Right atrium auricular region (tissue), 2 donors: ENCODE measurements around the gene NHLRC2. TPM values are rescaled to one million over a fixed set of nuclear protein-coding genes. Genes with fewer than 3 reads are reported as not detected.

Experiments used
- DNase-seq: peaks from one replicate; pipeline ENCODE4 v3.0.0-alpha.2; 2019; ENCODE audit warnings: low spot score
- H3K27ac ChIP-seq, 2 donors: fragments of 200-600 bp; sonication (generic); 1 replicate in 1 of 2; 2 replicates in 1 of 2; pipeline ENCODE4 v1.5.1; 2016 to 2019
- H3K27me3 ChIP-seq, 2 donors: fragments of 200-600 bp; sonication (generic); one replicate each; pipeline versions ENCODE4 v1.5.1 to v1.6.0; 2017 to 2019
- H3K36me3 ChIP-seq: fragments of 200-600 bp; sonication (generic); one replicate; pipeline ENCODE4 v1.5.1; 2016
- H3K4me1 ChIP-seq, 2 donors: fragments of 200-600 bp; sonication (generic); one replicate each; pipeline versions ENCODE4 v1.5.1 to v1.6.0; 2017 to 2019
- H3K4me3 ChIP-seq, 2 donors: fragments of 200-600 bp; sonication (generic); 1 replicate in 1 of 2; 2 replicates in 1 of 2; pipeline ENCODE4 v1.5.1; 2017 to 2019; ENCODE audit warnings: mild to moderate bottlenecking in 1 of 2, moderate library complexity in 1 of 2
- H3K9me3 ChIP-seq, 2 donors: fragments of 200-600 bp; sonication (generic); one replicate each; pipeline ENCODE4 v1.5.1; 2019
- total RNA-seq, 2 donors: library from RNA; depleted of rRNA; stranded (reverse); fragments of >200 nt; gene quantifications; one replicate each; pipeline ENCODE4 v1.1.0, GENCODE V29; 2016
- TF ChIP-seq, protein P1 (sequence below), 2 donors: fragments of 200-600 bp; sonication (generic); IDR thresholded peaks; one replicate each; pipeline ENCODE4 v1.5.1; 2019; ENCODE audit warnings: antibody characterized with exemption in 2 of 2

NHLRC2 gene
- total RNA-seq, 2 donors from 2014 or later: 38.6 to 74.8 TPM

DNA sequence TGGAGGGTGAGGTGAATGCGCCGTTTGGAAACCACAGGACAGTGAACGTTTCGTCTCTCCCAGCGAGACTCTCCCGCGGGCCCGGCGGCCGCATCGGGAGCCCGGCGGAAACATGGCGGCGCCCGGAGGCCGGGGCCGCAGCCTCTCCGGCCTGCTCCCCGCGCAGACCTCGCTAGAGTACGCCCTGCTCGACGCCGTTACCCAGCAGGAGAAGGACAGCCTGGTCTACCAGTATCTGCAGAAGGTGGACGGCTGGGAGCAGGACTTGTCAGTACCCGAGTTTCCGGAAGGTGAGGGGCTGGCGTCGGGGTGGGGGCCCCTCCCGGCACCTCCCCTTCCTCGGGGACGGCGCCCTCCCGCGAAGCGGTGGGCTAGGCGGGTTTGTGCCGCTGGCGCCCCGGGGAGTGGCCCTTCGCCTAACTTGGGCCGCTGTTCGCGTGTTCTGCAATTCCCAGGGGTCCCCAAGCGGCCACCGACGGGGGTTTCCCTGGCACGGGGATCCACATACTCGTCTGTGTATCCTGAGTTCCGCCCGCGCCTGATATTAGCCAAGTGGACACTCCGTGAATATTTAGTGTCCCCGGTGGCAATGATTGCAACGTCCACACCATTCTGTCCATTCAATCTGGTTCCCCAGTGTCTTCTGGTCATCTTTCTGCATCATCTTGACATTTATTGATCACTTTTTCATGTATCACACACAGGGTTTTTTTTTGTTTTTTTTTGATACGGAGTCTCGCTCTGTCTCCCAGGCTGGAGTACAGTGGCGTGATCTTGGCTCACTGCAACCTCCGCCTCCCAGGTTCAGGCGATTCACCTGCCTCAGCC is 514 bp downstream of the NHLRC2 start:
- Histone ChIP-seq H3K9me3 (no peaks in the 10 kb centered on the region), H3K4me3 (peak overlapping the region; percentile 61 to 87), H3K27ac (peak overlapping the region; percentile 95), H3K27me3 (no peaks in the 10 kb centered on the region), H3K4me1 (peaks cover 0 to 33% of the 10 kb centered on the region in 2 donors), H3K36me3 (no peaks in the 10 kb centered on the region)
- TF ChIP-seq, protein P1, sequence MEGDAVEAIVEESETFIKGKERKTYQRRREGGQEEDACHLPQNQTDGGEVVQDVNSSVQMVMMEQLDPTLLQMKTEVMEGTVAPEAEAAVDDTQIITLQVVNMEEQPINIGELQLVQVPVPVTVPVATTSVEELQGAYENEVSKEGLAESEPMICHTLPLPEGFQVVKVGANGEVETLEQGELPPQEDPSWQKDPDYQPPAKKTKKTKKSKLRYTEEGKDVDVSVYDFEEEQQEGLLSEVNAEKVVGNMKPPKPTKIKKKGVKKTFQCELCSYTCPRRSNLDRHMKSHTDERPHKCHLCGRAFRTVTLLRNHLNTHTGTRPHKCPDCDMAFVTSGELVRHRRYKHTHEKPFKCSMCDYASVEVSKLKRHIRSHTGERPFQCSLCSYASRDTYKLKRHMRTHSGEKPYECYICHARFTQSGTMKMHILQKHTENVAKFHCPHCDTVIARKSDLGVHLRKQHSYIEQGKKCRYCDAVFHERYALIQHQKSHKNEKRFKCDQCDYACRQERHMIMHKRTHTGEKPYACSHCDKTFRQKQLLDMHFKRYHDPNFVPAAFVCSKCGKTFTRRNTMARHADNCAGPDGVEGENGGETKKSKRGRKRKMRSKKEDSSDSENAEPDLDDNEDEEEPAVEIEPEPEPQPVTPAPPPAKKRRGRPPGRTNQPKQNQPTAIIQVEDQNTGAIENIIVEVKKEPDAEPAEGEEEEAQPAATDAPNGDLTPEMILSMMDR (IDR thresholded peaks at IDR 0.05): peak in 1 of 2 donors; percentile 41
- peak; percentile 77 for DNase-seq

DNA sequence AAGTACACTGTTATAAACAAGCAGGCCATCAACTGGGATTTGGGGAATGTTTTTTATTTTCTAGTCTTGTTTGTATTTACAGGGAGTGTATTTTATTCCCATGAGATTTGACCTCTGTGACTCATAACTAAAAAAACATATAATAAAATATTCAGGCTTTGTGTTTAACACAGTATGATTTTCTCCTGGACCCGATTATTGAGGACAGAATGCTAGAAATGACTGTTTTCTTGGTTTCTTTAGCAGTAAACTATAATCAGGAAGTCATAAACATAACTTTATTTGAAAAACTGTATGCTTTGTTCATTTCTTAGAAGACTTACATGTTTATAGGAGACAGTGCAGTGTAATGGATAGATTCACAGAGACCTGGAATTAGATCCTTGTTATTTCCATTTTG is 2.1 kb downstream of the NHLRC2 start:
- TF ChIP-seq, protein P1 (IDR thresholded peaks at IDR 0.05): no peak
- peaks cover 0 to 32% of the 10 kb centered on the region in 2 donors for H3K4me1 ChIP-seq
- peak overlapping the region; percentile 95 for H3K27ac ChIP-seq
- no peaks in the 10 kb centered on the region for H3K27me3 ChIP-seq
- peaks cover 9% of the 10 kb centered on the region for H3K36me3 ChIP-seq
- H3K4me3 ChIP-seq: peak overlapping the region; percentile 61 to 87
- DNase-seq: no peak
- peaks cover 0 to 6% of the 10 kb centered on the region in 2 donors for H3K9me3 ChIP-seq

DNA sequence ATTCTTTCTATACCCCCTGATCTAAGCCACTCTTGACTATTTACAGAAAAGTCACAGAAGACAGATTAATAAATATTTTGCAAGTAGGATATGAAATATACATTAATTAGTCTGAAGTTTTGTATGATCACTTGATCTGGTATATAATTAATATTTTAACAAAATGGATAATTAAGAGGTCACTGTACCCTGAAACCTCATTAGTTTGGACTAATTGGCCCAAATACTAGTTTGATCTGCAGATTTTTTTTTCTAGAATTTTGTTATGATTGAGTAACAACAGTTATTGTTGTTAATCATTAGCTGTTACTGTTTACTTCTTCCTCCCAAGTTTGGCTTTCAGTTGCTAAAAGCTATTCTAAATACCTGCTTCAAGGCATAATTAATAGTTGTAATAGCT is 2.7 kb downstream of the NHLRC2 start:
- H3K4me1 ChIP-seq: peaks cover 0 to 26% of the 10 kb centered on the region in 2 donors
- TF ChIP-seq, protein P1 (IDR thresholded peaks at IDR 0.05): no peak
- peak overlapping the region; percentile 61 to 87 for H3K4me3 ChIP-seq
- no peak for DNase-seq
- H3K27ac ChIP-seq: peak overlapping the region; percentile 95
- H3K27me3 ChIP-seq: no peaks in the 10 kb centered on the region
- H3K36me3 ChIP-seq: peaks cover 15% of the 10 kb centered on the region
- peaks cover 0 to 6% of the 10 kb centered on the region in 2 donors for H3K9me3 ChIP-seq

DNA sequence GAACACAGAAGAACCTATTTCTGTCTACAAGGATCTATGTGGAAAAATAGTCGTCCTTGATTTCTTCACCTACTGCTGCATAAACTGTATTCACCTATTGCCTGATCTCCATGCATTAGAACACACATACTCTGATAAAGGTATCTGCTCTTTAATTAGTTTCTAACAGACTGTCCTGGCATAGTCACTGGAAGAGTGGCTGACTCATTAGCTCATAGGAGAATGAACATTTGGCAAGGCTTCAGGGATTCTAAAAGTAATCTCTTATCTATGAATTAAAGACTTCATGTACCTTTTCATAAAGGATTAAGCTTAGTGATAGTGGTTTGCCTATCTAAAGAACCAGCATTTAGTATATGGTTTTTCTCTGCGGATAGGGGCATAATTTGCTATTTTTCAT is 4.1 kb downstream of the NHLRC2 start:
- peak overlapping the region; percentile 95 for H3K27ac ChIP-seq
- TF ChIP-seq, protein P1 (IDR thresholded peaks at IDR 0.05): no peak
- no peak for DNase-seq
- peaks cover 15% of the 10 kb centered on the region for H3K36me3 ChIP-seq
- no peaks in the 10 kb centered on the region for H3K27me3 ChIP-seq
- H3K4me3 ChIP-seq: no peak overlapping the region
- H3K9me3 ChIP-seq: peaks cover 0 to 6% of the 10 kb centered on the region in 2 donors
- H3K4me1 ChIP-seq: peaks cover 0 to 16% of the 10 kb centered on the region in 2 donors

DNA sequence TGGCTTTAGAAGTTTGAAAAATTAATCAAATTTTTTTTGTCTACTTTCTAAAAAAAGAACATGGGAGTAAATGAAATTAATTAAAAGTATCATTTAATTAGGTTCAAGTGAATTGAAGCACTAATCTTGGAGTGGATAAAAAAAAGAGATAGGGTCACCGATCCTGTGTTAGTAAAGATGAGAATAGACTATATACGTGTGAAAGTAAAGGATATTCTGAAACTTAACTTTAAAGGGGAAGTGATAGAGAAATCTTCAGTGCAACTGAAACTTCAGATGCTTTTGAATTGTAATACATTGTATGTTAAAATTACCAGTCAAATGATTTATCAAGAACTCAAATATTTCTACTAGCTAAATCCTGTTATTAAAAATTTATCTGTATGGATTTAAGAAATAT is 4.8 kb downstream of the NHLRC2 start:
- H3K4me3 ChIP-seq: no peak overlapping the region
- no peak for DNase-seq
- peaks cover 0 to 6% of the 10 kb centered on the region in 2 donors for H3K9me3 ChIP-seq
- peaks cover 0 to 16% of the 10 kb centered on the region in 2 donors for H3K4me1 ChIP-seq
- peak overlapping the region; percentile 9 to 95 for H3K27ac ChIP-seq
- peaks cover 15% of the 10 kb centered on the region for H3K36me3 ChIP-seq
- H3K27me3 ChIP-seq: no peaks in the 10 kb centered on the region
- TF ChIP-seq, protein P1 (IDR thresholded peaks at IDR 0.05): no peak
